H9 (cell line): ENCODE results near the gene SH3BP2. TPM values are rescaled to one million over a fixed set of nuclear protein-coding genes. Genes with fewer than 3 reads are reported as not detected.

ENCODE experiments used
- DNase-seq: peaks from one replicate; pipeline ENCODE4 v3.0.0-alpha.2; 2017
- H2AFZ ChIP-seq: one replicate; pipeline ENCODE4 v1.6.1; 2013; ENCODE audit warnings: mild to moderate bottlenecking, low read length, control low read depth, moderate library complexity
- H2AK5ac ChIP-seq: 2 replicates; pipeline ENCODE4 v1.6.1; 2013; ENCODE audit warnings: low read length, control low read depth, mixed read lengths; ENCODE audit not compliant: insufficient read length
- H2BK120ac ChIP-seq: one replicate; pipeline ENCODE4 v1.6.1; 2013; ENCODE audit warnings: low read depth, mild to moderate bottlenecking, low read length, control low read depth, inconsistent platforms; ENCODE audit not compliant: poor library complexity, severe bottlenecking
- H2BK12ac ChIP-seq: 2 replicates; pipeline ENCODE4 v1.6.1; 2013; ENCODE audit warnings: low read length, control low read depth, mixed read lengths, low read depth; ENCODE audit not compliant: insufficient read length
- H2BK15ac ChIP-seq: 2 replicates; pipeline ENCODE4 v1.6.1; 2013; ENCODE audit warnings: low read depth, low read length, control low read depth
- H2BK20ac ChIP-seq: one replicate; pipeline ENCODE4 v1.6.1; 2013; ENCODE audit warnings: low read depth, mild to moderate bottlenecking, low read length, control low read depth, inconsistent platforms; ENCODE audit not compliant: poor library complexity, severe bottlenecking
- H2BK5ac ChIP-seq: 2 replicates; pipeline ENCODE4 v1.6.1; 2013; ENCODE audit warnings: low read length, control low read depth, mixed read lengths; ENCODE audit not compliant: insufficient read length
- H3K14ac ChIP-seq: 2 replicates; pipeline ENCODE4 v1.6.1; 2013; ENCODE audit warnings: low read length, control low read depth; ENCODE audit not compliant: insufficient read depth
- H3K18ac ChIP-seq: 2 replicates; pipeline ENCODE4 v1.6.1; 2013; ENCODE audit warnings: low read depth, mild to moderate bottlenecking, mixed read lengths, low read length, control low read depth; ENCODE audit not compliant: insufficient read length
- H3K23ac ChIP-seq: 2 replicates; pipeline ENCODE4 v1.6.1; 2013; ENCODE audit warnings: low read length, control low read depth, mixed read lengths, low read depth; ENCODE audit not compliant: insufficient read length
- H3K23me2 ChIP-seq: 2 replicates; pipeline ENCODE4 v1.6.1; 2013; ENCODE audit warnings: low read depth, mild to moderate bottlenecking, mixed read lengths, low read length, control low read depth; ENCODE audit not compliant: insufficient read length, poor library complexity, severe bottlenecking
- H3K27ac ChIP-seq: 2 replicates; pipeline ENCODE4 v1.5.1; 2013; ENCODE audit warnings: low read length, control low read depth, mixed read lengths, low read depth; ENCODE audit not compliant: insufficient read length
- H3K27me3 ChIP-seq: 2 replicates; pipeline ENCODE4 v1.6.1; 2013; ENCODE audit warnings: low read length, control low read depth, inconsistent platforms; ENCODE audit not compliant: insufficient read depth
- H3K4ac ChIP-seq: 2 replicates; pipeline ENCODE4 v1.6.1; 2013; ENCODE audit warnings: low read depth, mild to moderate bottlenecking, control low read depth, inconsistent platforms, low read length, moderate library complexity
- H3K4me1 ChIP-seq: 2 replicates; pipeline ENCODE4 v1.6.1; 2013; ENCODE audit warnings: low read length, control low read depth, inconsistent platforms; ENCODE audit not compliant: insufficient read depth
- H3K4me2 ChIP-seq: 2 replicates; pipeline ENCODE4 v1.6.1; 2013; ENCODE audit warnings: low read length, control low read depth, mixed read lengths; ENCODE audit not compliant: insufficient read length, insufficient read depth
- H3K56ac ChIP-seq: 2 replicates; pipeline ENCODE4 v1.6.1; 2013; ENCODE audit warnings: low read depth, mild to moderate bottlenecking, mixed read lengths, low read length, control low read depth; ENCODE audit not compliant: insufficient read length
- H3K79me1 ChIP-seq: 2 replicates; pipeline ENCODE4 v1.6.1; 2013; ENCODE audit warnings: low read depth, mild to moderate bottlenecking, moderate library complexity, low read length, control low read depth, inconsistent platforms; ENCODE audit not compliant: insufficient read depth, poor library complexity, severe bottlenecking
- H3K79me2 ChIP-seq: 2 replicates; pipeline ENCODE4 v1.6.1; 2013; ENCODE audit warnings: low read length, control low read depth, inconsistent platforms; ENCODE audit not compliant: insufficient read depth
- H3K9ac ChIP-seq: 2 replicates; pipeline ENCODE4 v1.6.1; 2013; ENCODE audit warnings: low read length, control low read depth, mixed read lengths; ENCODE audit not compliant: insufficient read length; ENCODE audit errors: extremely low read depth
- H3K9me3 ChIP-seq: one replicate; pipeline ENCODE4 v1.6.1; 2013; ENCODE audit warnings: low read depth, low read length, inconsistent platforms; ENCODE audit not compliant: control insufficient read depth
- H3T11ph ChIP-seq: one replicate; pipeline ENCODE4 v1.6.1; 2013; ENCODE audit warnings: mild to moderate bottlenecking, low read length, control low read depth, inconsistent platforms
- H4K20me1 ChIP-seq: one replicate; pipeline ENCODE4 v1.6.1; 2013; ENCODE audit not compliant: control insufficient read depth, insufficient read length, insufficient read depth
- H4K5ac ChIP-seq: 2 replicates; pipeline ENCODE4 v1.6.1; 2013; ENCODE audit warnings: low read depth, mild to moderate bottlenecking, mixed read lengths, low read length, control low read depth; ENCODE audit not compliant: insufficient read length
- H4K8ac ChIP-seq: replicated peaks from 2 replicates; pipeline ENCODE4 v1.6.1; 2013; ENCODE audit warnings: low read length, control low read depth, mixed read lengths, low read depth; ENCODE audit not compliant: insufficient read length
- H4K91ac ChIP-seq: 2 replicates; pipeline ENCODE4 v1.6.1; 2013; ENCODE audit warnings: low read depth, mild to moderate bottlenecking, moderate library complexity, mixed read lengths, low read length, control low read depth; ENCODE audit not compliant: insufficient read length
- H3K27ac Mint-ChIP-seq, 3 experiments: 2 replicates in 2 of 3; 3 replicates in 1 of 3; pipeline ENCODE4 v1.8.0; 2020 to 2021; ENCODE audit warnings: mixed read lengths in 3 of 3, mild to moderate bottlenecking in 1 of 3, moderate library complexity in 1 of 3
- H3K27me3 Mint-ChIP-seq: 2 replicates; pipeline ENCODE4 v1.8.0; 2021; ENCODE audit warnings: low read depth, mild to moderate bottlenecking, moderate library complexity, mixed read lengths
- H3K36me3 Mint-ChIP-seq, 3 experiments: 2 replicates in 2 of 3; 3 replicates in 1 of 3; pipeline ENCODE4 v1.8.0; 2020 to 2021; ENCODE audit warnings: low read depth in 3 of 3, mixed read lengths in 3 of 3; ENCODE audit not compliant: insufficient read depth in 1 of 3
- H3K4me1 Mint-ChIP-seq, 2 experiments: 2 replicates each; pipeline ENCODE4 v1.8.0; 2020; ENCODE audit warnings: mixed read lengths in 2 of 2
- H3K4me3 Mint-ChIP-seq, 2 experiments: 2 replicates in 1 of 2; 3 replicates in 1 of 2; pipeline ENCODE4 v1.8.0; 2020 to 2021; ENCODE audit warnings: mild to moderate bottlenecking in 2 of 2, mixed read lengths in 2 of 2, moderate library complexity in 1 of 2
- H3K9me3 Mint-ChIP-seq, 2 experiments: 2 replicates in 1 of 2; 3 replicates in 1 of 2; pipeline ENCODE4 v1.8.0; 2020; ENCODE audit warnings: mild to moderate bottlenecking in 2 of 2, mixed read lengths in 2 of 2, moderate library complexity in 1 of 2
- CTCF ChIP-seq: fragments of 200-600 bp; sonication (generic); conservative IDR thresholded peaks from 3 replicates; pipeline ENCODE4 v1.8.0; 2021; ENCODE audit warnings: antibody characterized with exemption, mild to moderate bottlenecking
- WGBS: extraction: QIAGEN DNeasy Blood & Tissue Kit; methylation state at CpG from one replicate; pipeline ENCODE4 v1.1.7; 2013; ENCODE audit warnings: missing lambda C conversion rate, low lambda C conversion rate, mixed read lengths; ENCODE audit not compliant: insufficient read length; ENCODE audit errors: extremely low coverage; 5-methylcytosine and 5-hydroxymethylcytosine counted together
- total RNA-seq: library from RNA; stranded (reverse); gene quantifications from 2 replicates; pipeline ENCODE4 v1.2.1, GENCODE V29; 2021

Gene SH3BP2
- total RNA-seq, 1 experiment from 2014 or later, result 37.6 TPM

- no peak overlapping the region for H2BK12ac ChIP-seq
- H3T11ph ChIP-seq, result no peak overlapping the region
- no peaks in the 10 kb centered on the region for H3K79me2 ChIP-seq
- H2BK5ac ChIP-seq, result no peak overlapping the region
- H4K91ac ChIP-seq, result no peak overlapping the region
- H3K4me2 ChIP-seq, result no peak overlapping the region
- H3K4me1 Mint-ChIP-seq, result peaks cover 8 to 27% of the 10 kb centered on the region in 2 experiments
- peaks cover 3% of the 10 kb centered on the region for H4K20me1 ChIP-seq
- H3K18ac ChIP-seq, result no peak overlapping the region
- no peaks in the 10 kb centered on the region for H3K9me3 Mint-ChIP-seq
- H4K5ac ChIP-seq, result no peak overlapping the region
- H3K14ac ChIP-seq, result no peak overlapping the region; the same call in 1 of the 2 replicates
- no peak overlapping the region for H3K27ac ChIP-seq
- no peak for TF ChIP-seq CTCF
- no peak for DNase-seq
- no peak overlapping the region for H2BK120ac ChIP-seq
- H3K4me3 Mint-ChIP-seq, result no peak overlapping the region; a peak in 1 of 5 replicates
- H3K4ac ChIP-seq, result no peak overlapping the region
- no peak overlapping the region for H3K56ac ChIP-seq
- H2AK5ac ChIP-seq, result no peak overlapping the region
- no peaks in the 10 kb centered on the region for H3K23me2 ChIP-seq
- no peaks in the 10 kb centered on the region for H3K79me1 ChIP-seq
- H3K23ac ChIP-seq, result no peak overlapping the region
- H2BK15ac ChIP-seq, result no peak overlapping the region
- peaks cover 12% of the 10 kb centered on the region for H3K27me3 Mint-ChIP-seq
- no peak overlapping the region for H3K9ac ChIP-seq
- H4K8ac ChIP-seq, result no peak overlapping the region
- WGBS, result no CpG with 5 or more reads among the region's 29 CpGs
- no peaks in the 10 kb centered on the region for H3K27me3 ChIP-seq
- no peak overlapping the region for H2BK20ac ChIP-seq
- no peaks in the 10 kb centered on the region for H3K9me3 ChIP-seq
- 0 out of 7 replicates have a peak, but pooled peaks cover 0 to 2% (median 0%) of the 10 kb centered on the region in 3 experiments for H3K36me3 Mint-ChIP-seq
- peak overlapping the region in 2 of 3 experiments; percentile 15 to 81; a peak in 2 of 7 replicates for H3K27ac Mint-ChIP-seq
- H2AFZ ChIP-seq, result no peak overlapping the region
- no peaks in the 10 kb centered on the region for H3K4me1 ChIP-seq
Measured at GRCh38 chr4:2798399-2799223, 5.7 kb downstream of the SH3BP2 start.
